ENCODE data around the gene SMURF1.
A peak's percentile ranks its signal among the peaks of the same experiment; 100 is the strongest.

SMURF1 gene

DNA sequence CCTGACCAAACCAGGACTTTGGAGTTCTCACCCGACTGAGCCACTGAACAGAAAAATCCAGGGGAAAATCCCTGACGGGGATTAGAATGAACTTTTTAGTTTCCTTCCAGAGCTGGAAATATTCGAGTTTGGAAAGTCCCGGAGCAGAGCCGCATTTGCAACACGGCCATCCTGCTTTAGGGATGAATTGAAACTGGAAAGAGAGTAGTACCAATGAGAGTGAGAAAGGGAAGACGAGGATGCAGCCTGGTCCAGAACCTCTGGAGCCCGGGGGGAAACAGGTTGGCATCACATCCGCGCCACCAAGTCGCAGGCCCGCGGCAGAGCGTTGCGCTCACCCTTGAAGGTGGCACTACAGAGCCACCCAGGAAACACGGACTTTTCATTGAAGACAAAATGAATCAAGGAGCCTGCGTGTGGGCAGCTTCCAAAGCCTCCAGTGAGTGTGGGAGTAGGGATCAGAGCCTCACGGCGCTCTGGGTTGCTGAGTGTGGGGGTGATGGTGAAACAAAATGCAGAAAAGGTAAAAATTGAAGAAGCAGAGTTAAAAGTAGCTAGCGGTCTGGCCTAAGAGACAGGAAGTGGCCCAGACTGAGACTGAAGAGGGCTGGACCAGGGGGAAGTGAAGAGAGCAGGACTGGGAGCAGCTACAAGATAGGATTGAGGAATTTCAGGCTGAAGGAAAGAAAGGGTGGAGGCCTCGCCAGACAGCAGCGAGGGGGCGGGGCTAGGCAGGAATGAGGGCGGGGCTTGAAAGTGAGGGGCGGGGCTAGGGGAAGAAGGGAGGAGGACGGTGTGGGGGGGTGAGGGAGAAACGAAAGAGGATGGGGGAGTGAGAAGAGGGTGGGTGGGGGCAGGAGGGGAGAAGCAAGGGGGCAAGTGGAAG is 1.8 kb downstream of the SMURF1 start:
- Histone ChIP-seq H3K4me3 (ENCODE audit: low read depth, low read length, poor library complexity, severe bottlenecking) (peak overlapping the region; percentile 66), H3K36me3 (ENCODE audit: insufficient read depth, low read length) (peaks cover 11% of the 10 kb centered on the region), H3K27me3 (ENCODE audit: insufficient read depth, low read length) (no peaks in the 10 kb centered on the region), H3K4me2 (ENCODE audit: low read length) (peak overlapping the region; percentile 64), H3K9me2 (ENCODE audit: low read depth, low read length) (no peaks in the 10 kb centered on the region), H4K20me1 (ENCODE audit: insufficient read depth, low read length) (no peaks in the 10 kb centered on the region), H2AFZ (ENCODE audit: low read length) (no peak overlapping the region), H3K79me2 (ENCODE audit: insufficient read depth, low read length) (peaks cover 43% of the 10 kb centered on the region), H3K9me3 (ENCODE audit: low read length) (no peaks in the 10 kb centered on the region), H3K27ac (ENCODE audit: low read depth, low read length, poor library complexity, severe bottlenecking) (peak overlapping the region; percentile 36), H3K4me1 (ENCODE audit: insufficient read depth, low read length, severe bottlenecking) (peaks cover 34% of the 10 kb centered on the region), H3K9ac (ENCODE audit: low read length) (no peak overlapping the region; the same call in 1 of the 2 replicates), H3F3A (ENCODE audit: insufficient read depth, low read length) (0 out of 2 replicates have a peak, but pooled peaks cover 3% of the 10 kb centered on the region)
- no peak for TF ChIP-seq EZH2 (IDR thresholded peaks at IDR 0.05; ENCODE audit: borderline replicate concordance, low read length)

DNA sequence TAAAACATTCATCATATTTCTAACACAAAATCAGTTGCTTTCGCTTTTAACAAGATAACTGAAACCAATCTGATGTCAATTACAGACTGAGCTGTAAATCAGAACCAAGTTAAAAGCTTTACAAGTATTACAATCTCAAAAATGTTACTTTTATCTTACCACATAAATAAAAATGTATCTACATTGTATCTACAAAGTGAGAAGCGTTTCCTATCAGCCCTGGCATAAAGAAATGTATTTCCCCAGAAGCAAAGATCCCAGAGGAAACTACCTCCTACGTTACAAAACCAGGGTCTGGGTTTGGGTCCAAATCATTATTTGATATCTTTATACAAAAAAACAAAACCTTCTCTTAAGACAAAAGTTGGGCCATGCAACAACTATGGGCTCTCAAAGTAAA is 2.6 kb downstream of the SMURF1 start:
- Histone ChIP-seq H3K4me1 (ENCODE audit: insufficient read depth, low read length, severe bottlenecking) (peaks cover 34% of the 10 kb centered on the region), H3K79me2 (ENCODE audit: insufficient read depth, low read length) (peaks cover 50% of the 10 kb centered on the region), H4K20me1 (ENCODE audit: insufficient read depth, low read length) (no peaks in the 10 kb centered on the region), H3K27me3 (ENCODE audit: insufficient read depth, low read length) (no peaks in the 10 kb centered on the region), H3K36me3 (ENCODE audit: insufficient read depth, low read length) (peaks cover 11% of the 10 kb centered on the region), H3K9me2 (ENCODE audit: low read depth, low read length) (no peaks in the 10 kb centered on the region), H3K9ac (ENCODE audit: low read length) (no peak overlapping the region), H3K4me2 (ENCODE audit: low read length) (no peak overlapping the region), H3K9me3 (ENCODE audit: low read length) (no peaks in the 10 kb centered on the region), H3K27ac (ENCODE audit: low read depth, low read length, poor library complexity, severe bottlenecking) (no peak overlapping the region), H3K4me3 (ENCODE audit: low read depth, low read length, poor library complexity, severe bottlenecking) (no peak overlapping the region), H2AFZ (ENCODE audit: low read length) (no peak overlapping the region), H3F3A (ENCODE audit: insufficient read depth, low read length) (0 out of 2 replicates have a peak, but pooled peaks cover 3% of the 10 kb centered on the region)
- TF ChIP-seq, protein P1, sequence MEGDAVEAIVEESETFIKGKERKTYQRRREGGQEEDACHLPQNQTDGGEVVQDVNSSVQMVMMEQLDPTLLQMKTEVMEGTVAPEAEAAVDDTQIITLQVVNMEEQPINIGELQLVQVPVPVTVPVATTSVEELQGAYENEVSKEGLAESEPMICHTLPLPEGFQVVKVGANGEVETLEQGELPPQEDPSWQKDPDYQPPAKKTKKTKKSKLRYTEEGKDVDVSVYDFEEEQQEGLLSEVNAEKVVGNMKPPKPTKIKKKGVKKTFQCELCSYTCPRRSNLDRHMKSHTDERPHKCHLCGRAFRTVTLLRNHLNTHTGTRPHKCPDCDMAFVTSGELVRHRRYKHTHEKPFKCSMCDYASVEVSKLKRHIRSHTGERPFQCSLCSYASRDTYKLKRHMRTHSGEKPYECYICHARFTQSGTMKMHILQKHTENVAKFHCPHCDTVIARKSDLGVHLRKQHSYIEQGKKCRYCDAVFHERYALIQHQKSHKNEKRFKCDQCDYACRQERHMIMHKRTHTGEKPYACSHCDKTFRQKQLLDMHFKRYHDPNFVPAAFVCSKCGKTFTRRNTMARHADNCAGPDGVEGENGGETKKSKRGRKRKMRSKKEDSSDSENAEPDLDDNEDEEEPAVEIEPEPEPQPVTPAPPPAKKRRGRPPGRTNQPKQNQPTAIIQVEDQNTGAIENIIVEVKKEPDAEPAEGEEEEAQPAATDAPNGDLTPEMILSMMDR (IDR thresholded peaks at IDR 0.05; ENCODE audit: low read length) = no peak
- no peak for TF ChIP-seq EZH2 (IDR thresholded peaks at IDR 0.05; ENCODE audit: borderline replicate concordance, low read length)

DNA sequence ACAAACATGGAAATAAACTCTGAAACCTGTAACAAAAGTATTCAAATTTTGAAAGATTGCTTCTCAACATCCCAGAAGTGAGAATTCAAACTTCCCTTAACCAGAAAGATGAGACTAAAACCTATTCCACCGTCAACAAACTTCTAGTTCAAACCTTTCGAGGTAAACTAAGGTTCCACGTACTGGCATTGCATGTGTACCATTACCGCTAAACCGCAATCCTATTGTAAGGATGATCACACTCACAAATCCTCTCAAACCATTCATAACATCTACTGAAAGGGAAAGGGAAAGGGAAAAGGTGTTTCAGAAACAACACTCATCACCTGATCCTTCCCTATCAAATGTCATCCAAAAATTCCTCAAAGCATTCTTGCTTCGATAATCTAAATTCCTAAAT is 3.1 kb downstream of the SMURF1 start:
- Histone ChIP-seq H3K4me3 (ENCODE audit: low read depth, low read length, poor library complexity, severe bottlenecking) (no peak overlapping the region), H4K20me1 (ENCODE audit: insufficient read depth, low read length) (no peaks in the 10 kb centered on the region), H3K9me3 (ENCODE audit: low read length) (no peaks in the 10 kb centered on the region), H3K9ac (ENCODE audit: low read length) (no peak overlapping the region), H3K79me2 (ENCODE audit: insufficient read depth, low read length) (peaks cover 56% of the 10 kb centered on the region), H3F3A (ENCODE audit: insufficient read depth, low read length) (peaks cover 8% of the 10 kb centered on the region; the same call in 1 of the 2 replicates), H3K9me2 (ENCODE audit: low read depth, low read length) (no peaks in the 10 kb centered on the region), H3K4me1 (ENCODE audit: insufficient read depth, low read length, severe bottlenecking) (peaks cover 34% of the 10 kb centered on the region), H2AFZ (ENCODE audit: low read length) (no peak overlapping the region), H3K36me3 (ENCODE audit: insufficient read depth, low read length) (peaks cover 11% of the 10 kb centered on the region), H3K27ac (ENCODE audit: low read depth, low read length, poor library complexity, severe bottlenecking) (no peak overlapping the region), H3K4me2 (ENCODE audit: low read length) (no peak overlapping the region), H3K27me3 (ENCODE audit: insufficient read depth, low read length) (no peaks in the 10 kb centered on the region)
- TF ChIP-seq EZH2 (IDR thresholded peaks at IDR 0.05; ENCODE audit: borderline replicate concordance, low read length) = no peak
- TF ChIP-seq, protein P1 (IDR thresholded peaks at IDR 0.05; ENCODE audit: low read length) = no peak
